ENCODE data around the gene POLR1A. TPM values are rescaled to one million over a fixed set of nuclear protein-coding genes. Genes with fewer than 3 reads are reported as not detected.

Gene POLR1A
- total RNA-seq, 1 donor from 2014 or later, result 40.4 TPM

DNA sequence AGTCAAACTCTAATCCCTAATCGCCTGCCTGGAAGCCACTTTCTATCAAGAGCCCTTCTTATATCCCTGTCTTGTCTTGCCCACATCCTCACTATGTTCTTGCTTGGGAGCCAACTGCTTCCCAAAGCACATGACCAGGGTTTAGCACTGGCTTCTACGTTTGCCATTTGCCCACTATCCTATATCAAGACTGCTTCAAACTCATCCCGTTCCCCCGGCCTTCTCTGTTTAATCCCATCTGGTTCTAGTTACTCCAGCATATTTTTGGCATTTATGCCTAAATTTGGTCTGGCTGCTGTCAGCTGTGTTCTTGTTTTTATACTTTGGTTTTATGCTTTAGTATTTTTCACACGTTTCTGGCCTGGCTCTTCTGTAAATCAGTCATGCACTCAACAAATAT, 40.2 kb downstream of the POLR1A start:
- no peak for DNase-seq (ENCODE audit: low read depth)

DNA sequence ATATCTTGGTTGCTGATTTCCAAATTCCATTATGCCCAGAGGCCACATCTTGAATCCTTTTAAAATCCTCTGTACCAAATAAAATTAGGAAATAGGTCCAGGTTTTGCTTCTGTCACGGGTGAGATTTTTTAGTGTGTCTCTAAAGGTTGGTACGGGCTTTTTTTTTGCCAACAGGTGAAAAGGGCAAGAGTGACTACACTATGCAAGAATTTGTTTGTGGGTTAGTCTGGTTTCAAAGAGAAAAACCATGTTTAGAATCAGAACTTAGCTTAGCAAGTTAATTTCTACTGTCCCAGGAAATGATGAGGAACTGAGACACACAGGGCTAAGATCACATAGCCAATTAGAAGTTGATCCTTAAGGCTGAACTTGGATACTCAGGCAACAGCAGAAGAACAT, 41.7 kb downstream of the POLR1A start:
- DNase-seq (ENCODE audit: low read depth), result peak; percentile 88

DNA sequence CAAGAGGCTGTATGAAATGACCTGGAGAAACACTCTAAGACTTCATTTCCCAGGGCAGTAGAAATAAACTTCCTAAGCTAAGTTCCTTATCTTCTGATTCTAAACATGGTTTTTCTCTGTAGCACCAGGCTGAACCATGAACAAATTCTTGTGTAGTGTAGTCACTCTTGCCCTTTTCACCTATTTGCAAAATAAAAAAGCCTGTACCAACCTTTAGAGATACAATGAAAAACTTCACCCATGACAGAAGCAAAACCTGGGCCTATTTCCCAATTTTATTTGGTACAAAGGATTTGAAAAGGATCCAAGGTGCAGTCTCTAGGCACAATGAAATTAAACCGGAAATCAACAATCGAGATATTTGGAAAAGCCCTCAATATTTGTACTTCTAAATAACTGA, 43.6 kb downstream of the POLR1A start:
- DNase-seq (ENCODE audit: low read depth), result peak; percentile 87

DNA sequence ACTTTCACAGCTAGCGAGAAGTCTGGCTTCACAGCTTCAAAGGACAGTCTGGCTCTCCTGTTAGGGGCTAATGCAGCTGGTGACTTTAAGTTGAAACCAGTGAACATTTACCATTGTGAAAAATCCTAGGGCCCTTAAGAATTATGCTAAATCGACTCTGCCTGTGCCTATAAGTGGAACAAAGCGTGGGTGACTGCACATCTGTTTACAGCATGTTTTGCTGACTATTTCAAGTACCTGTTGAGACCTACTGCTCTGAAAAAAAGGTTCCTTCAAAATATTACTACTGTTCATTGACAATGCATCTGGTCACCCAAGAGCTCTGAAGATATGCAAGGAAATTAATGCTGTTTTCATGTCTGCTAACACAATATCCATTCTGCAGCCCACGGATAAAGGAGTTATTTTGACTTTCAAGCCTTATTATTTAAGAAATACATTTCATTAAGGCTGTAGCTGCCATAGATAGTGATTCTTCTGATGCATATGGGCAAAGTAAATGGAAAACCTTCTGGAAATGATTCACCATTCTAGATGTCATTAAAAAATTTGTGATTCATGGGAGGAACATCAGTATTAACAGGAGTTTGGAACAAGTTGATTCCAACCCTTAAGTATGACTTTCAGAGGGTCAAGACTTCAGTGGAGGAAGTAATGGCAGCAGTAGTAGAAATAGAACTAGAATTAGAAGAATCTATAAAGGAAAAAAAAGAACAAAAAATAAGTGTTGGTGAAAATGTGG, 48.9 kb downstream of the POLR1A start:
- DNase-seq (ENCODE audit: low read depth), result no peak

DNA sequence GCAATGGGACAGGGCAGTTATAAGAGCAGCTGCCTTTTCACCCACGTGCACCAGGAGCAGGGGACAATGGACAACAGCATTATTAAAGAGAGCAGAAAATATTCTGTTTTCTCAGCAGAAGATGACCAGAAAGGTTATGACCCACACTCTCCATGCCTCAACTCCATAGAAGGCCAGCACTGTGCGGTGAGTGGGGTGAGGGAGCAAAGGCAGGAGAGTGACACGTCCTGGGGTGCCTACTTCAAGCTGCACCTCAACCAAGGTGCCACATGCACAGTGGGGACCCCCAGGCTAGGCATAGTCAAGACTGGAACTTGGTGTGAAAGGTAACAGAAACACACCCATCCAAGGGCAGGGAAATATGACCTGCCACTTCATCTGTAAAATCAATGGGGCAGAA, 50.4 kb downstream of the POLR1A start:
- DNase-seq (ENCODE audit: low read depth), result no peak

DNA sequence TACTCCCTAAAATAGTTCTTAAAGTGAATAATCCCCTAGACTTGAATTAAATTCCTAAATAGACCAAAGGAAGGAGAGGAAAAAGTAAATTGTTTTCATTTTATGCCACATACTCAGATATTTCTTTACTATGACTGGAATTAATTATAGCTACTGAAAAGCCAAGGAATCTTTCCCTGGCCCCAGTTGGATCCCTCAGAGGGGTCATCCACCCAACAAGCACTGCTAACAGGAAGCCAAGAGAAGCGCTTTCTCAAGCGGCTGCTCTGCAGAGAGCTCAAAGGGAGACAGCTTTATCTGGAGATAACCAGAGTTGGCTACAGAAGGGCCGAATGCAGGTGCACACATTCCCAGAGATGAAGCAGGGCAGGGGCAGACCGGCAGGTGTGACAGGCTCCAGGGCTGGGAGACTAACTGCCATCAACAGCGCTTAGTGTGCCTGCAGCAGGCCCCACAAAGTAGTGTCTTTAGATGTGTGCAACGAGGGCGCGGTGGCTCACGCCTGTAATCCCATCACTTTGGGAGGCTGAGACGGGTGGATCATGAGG, 51.1 kb downstream of the POLR1A start:
- DNase-seq (ENCODE audit: low read depth), result no peak

DNA sequence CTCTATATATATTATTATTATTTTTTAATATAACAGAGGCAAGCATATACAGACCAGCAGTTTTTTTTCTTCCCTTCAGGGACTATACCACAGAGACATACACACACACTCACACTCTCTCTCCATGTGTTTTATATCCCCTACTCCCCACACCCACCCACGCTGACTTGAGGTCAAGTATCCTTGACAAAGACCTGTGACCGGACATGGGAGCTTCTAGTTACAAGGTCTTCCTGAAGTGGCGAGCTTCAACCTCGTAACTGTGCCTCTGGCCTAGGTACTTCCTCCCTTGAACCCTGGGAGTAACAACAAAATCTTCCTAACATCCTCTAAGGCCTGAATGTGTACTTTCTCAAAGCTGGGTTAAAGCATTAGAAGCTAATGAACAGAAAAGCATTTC, 52.5 kb downstream of the POLR1A start:
- DNase-seq (ENCODE audit: low read depth), result no peak

DNA sequence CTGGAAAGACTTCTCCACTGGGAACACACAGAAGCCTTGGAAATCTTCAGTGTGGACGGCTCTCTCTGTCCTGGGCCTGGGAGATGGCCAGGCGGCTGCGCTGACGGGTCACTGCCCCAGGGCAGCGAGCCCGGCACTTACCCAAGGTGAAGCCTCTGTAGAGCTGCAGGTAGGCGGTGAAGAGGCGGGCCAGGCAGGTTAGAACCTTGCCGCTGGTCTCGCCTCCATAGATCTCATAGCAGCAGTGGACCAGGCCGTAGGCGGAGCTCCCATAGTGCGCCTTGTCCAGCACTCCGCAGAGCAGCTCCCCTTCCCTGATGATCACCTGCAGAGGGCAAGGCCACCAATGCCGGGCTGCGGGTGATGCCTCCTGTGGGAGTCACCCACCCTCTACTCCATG, 53.0 kb downstream of the POLR1A start:
- no peak for DNase-seq (ENCODE audit: low read depth)

DNA sequence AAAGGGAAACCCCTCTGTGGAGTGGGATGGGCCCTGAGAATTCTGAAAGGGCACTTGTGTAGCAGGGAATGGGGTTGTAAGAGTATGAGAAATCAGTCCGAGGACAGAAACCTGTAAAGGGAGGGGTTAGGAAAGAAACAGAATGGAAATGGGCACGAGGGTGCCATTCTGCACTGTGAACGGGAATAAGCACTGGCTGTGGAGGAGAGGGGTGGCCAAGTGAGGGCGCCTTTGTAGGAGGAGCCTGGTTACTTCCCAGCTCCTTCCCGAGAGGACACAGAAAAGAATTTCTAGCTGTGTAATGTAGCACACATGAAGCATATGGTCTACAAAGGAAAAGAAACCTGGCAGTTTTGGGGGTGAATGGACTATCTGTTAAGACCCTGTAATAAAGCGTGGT, 53.4 kb downstream of the POLR1A start:
- DNase-seq (ENCODE audit: low read depth), result no peak

DNA sequence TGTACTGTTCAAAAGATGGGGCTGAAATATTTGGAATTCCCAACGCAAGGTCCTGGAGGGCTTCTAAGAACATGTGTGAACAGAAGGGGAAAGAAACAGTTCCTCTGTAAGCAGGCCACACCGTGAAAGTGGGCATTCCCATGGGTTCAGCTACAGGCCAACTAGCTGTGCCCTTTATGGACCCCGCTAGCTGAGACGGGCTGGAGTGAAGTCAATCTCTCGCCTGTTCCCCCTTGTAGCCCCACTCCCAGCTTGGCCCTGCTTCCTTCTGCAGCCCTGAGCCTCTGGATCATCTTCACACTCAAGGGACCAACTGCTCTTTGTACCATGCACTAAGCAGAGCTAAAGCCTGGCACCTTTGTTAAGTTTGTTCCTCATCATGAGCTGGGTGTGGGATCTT, 55.4 kb downstream of the POLR1A start:
- no peak for DNase-seq (ENCODE audit: low read depth)

DNA sequence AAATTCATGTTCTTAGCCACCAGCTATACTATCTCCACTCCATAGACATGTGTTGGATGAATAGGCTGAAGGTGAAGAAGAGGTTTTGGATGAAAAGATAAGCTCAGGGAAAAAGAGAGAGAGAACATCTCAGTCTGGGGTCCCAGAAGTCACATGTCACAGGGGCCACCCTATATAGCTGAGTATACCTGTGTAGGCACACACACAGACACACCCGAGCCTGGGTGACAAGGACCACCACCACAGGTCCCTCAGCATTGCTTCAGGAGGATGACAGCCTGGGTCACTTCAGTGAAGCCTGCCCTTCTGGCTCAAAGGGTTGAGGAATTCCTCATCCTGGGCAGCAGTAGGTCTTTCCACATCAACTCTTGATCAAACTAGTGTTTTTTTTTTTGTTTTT, 56.2 kb downstream of the POLR1A start:
- DNase-seq (ENCODE audit: low read depth), result no peak

DNA sequence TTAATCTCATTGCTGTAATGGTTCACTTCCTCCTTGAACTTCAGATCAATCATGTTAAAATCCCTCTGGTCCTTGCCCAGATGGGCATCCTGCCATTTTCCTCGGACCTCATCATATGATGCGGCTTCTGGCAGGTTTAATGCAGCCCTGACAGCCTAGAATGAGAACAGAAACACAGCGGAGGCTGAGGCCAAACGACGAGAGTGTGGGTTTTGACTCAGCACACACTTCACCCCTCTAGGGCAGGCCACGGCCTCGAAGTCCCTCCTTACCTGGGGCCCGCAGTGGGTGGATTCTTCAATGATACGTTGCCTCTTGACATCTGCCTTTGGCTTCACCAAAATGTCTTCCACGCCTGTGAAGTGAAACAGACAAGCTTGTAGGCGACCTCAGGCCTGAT, 56.8 kb downstream of the POLR1A start:
- peak; percentile 30 for DNase-seq (ENCODE audit: low read depth)

DNA sequence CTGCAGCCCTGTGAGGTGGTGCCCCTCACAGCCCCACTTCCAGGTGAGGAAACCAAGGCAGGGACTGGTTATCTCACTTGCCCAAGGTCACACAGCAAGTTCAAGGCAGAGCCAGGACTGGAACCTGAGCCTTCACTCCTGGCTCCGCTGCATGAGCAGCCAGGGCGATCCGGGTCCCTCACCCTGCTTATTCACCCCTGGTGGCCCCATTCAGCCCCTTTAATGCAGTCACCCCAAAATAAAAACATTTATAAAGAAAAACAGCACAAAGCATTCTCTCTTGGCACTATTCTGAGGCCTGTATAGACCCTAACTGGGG, 57.3 kb downstream of the POLR1A start:
- no peak for DNase-seq (ENCODE audit: low read depth)

DNA sequence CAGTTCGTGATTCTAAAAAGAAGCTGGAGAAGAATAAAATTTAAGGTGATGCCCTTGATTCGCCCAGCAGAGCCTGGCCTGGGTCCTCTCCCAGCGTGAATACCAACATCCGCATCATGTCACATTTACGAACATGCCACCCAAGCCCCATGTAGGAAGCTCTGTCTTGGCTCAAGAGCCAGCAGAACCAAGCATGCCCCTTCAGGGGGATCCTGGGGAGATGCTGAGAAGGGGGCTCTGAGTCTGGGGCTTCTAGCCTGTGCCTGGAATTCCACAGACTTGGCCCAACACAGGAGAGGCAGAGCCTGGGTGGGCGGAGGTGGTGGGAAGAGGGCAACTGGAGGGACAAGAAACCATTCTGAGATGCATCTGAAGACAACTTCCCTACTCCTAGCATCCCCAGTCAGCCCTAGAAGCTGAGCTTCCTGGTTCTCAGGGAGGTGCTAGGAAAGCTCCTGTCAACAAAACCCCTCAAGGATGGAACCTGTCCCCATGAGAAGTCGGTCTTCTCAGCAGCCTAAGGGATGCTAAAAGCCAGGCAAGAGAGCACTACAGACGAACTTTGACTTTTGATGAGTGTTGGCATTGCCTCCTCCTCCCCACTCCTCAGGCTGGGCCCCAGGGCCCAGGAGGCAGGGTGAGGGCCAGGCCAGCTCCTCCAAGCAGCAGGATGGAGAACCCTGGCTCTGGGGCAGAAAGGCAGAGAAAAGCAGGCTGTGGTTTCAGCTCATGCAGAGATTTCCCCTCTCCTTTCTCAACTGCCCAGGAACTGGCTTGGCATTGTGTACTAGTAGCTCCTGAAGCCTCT, 57.9 kb downstream of the POLR1A start:
- no peak for DNase-seq (ENCODE audit: low read depth)

DNA sequence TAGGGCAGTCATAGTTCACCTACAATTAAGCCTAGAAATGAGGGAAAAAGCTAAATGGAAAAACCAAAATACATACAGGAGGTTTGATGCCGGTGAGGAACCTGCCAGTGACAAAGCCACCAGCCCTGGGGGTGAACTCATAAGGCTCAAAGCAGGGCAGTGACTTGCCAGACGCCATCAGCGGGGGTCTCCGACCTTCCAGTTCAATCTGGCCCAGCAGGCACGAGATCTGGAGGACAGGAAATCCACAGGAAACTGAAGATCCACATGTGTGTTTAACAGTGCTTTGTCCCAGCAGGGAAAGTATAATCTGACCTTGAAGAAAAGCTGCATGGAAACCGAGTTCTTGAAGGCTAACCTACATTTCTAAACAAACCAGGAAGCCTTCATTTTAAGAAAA, 60.1 kb downstream of the POLR1A start:
- DNase-seq (ENCODE audit: low read depth), result no peak

DNA sequence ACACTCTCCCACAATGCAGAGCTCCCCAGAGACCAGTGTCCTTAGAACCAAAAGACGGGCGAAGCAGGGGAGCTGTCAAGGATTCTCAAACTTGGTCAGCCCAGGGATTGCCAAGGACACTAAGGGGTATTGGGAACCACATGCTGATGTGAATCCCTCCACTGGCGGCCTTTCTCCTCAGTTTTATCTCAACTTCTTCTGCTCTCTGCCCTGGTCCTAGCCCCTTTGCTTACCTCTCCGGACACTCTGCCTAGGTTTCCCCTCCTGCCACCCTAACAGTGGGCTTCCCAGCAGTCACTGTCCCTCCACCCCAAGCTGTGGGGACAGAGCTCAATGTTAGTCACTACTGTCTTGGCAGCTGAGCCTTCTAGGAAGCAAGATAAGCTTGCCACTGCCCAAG, 61.1 kb downstream of the POLR1A start:
- DNase-seq (ENCODE audit: low read depth), result no peak

DNA sequence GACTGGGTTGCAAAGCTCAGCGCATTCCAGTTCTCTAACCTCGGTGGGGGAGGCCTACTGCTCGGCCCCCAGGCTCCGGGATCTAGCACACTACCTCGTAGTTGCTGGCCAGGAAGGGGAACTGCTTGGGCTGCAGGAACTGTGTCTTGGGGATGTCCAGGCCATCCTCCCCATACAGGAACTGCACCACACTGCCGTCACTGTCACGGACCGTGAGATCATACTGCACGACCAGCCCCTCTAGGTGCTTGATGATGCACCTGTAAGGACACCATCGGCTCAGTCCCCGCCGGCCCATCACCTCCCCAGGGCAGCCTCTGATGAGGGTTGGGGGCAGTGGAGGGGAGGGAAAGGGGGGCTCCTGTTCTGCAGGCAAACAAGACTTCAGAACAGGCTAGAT, 61.6 kb downstream of the POLR1A start:
- DNase-seq (ENCODE audit: low read depth), result no peak

DNA sequence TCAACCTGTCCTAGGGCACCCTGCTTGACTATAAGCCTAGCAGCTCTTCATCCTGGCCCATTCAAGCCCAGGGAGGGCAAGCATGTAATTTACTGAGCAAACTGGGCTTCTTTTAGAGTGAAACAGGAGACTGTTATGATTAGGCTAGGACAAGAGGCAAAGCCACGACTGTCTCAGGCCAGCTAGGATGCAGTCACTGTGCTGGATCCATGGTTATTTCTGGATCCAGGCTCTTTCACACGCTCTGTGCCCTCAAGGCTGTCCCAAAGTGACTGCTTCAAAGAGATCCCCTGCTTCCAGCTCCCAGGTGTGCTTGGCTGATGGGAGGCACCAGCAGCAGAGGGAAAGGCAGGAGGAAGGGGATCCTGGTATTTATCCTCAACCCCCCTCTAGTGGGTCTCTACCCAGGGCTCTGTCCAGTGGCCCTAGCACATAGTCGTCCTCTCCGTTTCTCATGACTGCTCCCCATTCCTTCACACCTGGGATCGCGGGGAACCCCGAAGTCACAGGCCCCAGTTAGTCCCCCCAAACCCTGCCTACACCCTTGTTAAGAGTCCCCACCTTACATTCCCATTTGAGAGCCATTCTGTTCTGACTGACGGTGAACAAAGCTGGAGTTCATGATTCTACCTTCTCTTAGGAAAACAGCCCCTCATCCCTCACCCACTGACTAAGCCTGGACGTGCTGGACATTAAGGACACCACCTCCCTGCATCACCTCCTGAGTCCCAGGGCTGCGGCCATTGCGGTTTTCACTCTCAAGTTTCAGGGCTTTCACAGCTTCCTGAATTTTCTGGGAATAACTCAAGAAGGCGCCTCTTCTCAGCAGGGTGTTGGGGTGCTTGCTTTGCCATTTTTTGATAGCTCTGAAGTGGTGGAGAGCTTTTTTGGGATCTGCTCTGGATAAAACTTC, 63.2 kb downstream of the POLR1A start:
- no peak for DNase-seq (ENCODE audit: low read depth)

DNA sequence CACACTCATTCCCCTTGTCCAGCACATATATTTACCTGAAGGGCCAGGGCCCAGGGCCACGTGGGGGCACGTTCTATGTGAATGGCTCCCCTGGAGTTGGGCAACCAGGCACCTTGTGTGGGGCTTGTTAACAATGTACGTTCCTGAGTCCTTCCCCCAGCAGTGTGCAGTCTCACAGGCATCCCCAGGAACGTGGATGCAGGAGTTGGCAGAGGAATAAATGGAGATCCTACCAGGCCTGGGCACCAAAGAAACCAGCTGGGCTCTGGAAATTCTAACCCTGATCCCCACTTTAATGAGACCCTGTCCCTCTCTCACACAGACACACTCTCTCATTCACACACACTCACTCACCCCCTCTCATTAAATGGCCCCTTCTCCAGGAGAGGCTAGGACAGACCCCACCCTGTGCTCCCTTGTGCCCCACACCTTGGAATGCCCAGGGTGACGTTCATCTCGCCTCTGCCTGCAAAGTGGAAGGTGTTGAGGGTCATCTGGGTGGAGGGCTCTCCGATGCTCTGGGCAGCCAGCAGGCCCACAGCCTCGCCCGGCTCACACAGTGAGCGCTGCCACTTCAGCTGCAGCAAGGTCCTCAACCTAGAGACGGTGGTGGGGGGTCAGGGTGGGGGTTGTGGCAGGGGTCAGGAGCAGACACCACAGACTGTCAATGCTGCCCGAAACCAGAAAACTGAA, 65.6 kb downstream of the POLR1A start:
- no peak for DNase-seq (ENCODE audit: low read depth)

DNA sequence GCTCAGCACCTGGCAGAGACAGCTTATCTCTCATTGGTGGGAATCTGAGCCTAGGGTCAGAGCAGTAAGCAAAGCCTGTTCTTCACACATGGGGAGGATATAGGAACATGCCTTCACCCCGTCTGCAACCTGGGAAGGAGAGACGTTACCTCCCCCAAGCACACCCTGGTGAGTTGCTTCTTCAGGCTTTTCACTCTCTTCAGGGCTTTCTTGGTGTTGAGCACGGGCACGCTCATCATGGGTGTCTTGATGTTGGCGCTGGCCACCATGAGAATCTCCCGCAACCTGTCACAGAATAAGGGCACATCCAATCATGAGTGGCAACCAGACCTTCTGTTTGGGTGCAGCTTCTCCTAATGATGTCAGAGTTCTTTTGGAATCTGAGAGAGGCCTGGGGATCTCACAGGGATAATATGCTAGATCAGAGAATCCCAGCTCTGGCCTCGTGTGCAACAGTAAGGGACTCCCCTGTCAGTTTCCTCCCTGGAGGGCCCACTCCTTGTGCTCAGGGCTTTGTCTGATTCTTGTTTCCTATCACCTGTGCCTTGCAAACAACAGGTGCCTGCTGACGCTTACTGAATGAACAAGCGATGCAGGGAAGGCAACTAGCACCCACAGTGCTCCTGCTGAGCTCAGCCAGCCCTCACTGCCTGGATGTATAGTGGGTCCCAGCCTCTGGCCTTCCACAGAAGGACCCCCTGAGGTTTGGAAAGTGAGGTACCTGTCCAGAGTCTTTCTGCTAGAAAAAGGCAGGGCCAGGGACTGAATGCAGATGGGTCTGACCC, 66.3 kb downstream of the POLR1A start:
- no peak for DNase-seq (ENCODE audit: low read depth)

Data from renal cortical epithelial cell (primary cell).